ENCODE results near the gene GATA3. TPM values are rescaled to one million over a fixed set of nuclear protein-coding genes. Genes with fewer than 3 reads are reported as not detected.
A peak's percentile ranks its signal among the peaks of the same experiment; 100 is the strongest.

The GATA3 gene
- total RNA-seq, 1 experiment from 2014 or later: 5.0 TPM

GRCh38 chr10:8055420-8056349, 1.2 kb downstream of the GATA3 start:
- H3K4me1 Mint-ChIP-seq (ENCODE audit: low read depth, unreplicated experiment): peaks cover 9% of the 10 kb centered on the region
- H3K27ac Mint-ChIP-seq (ENCODE audit: unreplicated experiment): peak overlapping the region; percentile 86
- peak overlapping the region; percentile 89 for H3K4me3 Mint-ChIP-seq (ENCODE audit: low read depth, unreplicated experiment)
- no peak for DNase-seq
- TF ChIP-seq CTCF (IDR thresholded peaks at IDR 0.05; ENCODE audit: unreplicated experiment): no peak
- peaks cover 11% of the 10 kb centered on the region for H3K27me3 Mint-ChIP-seq (ENCODE audit: unreplicated experiment)
- intact Hi-C loops (cut with micrococcal nuclease; ENCODE audit: unreplicated experiment): loop anchor here (10.0 kb wide), 1 partner anchor 249 kb away; no protein-coding TSS in a partner anchor
- peaks cover 35% of the 10 kb centered on the region for H3K36me3 Mint-ChIP-seq (ENCODE audit: insufficient read depth, unreplicated experiment)
- CTCF ChIA-PET: no interaction called here
- no peaks in the 10 kb centered on the region for H3K9me3 Mint-ChIP-seq (ENCODE audit: low read depth, unreplicated experiment)
- no TSS peak for BruUV-seq (replicated peaks)

- no peak for DNase-seq
- CTCF ChIA-PET: no interaction called here
- no peak overlapping the region for H3K27ac Mint-ChIP-seq (ENCODE audit: unreplicated experiment)
Measured at GRCh38 chr10:8056378-8056777, 1.9 kb downstream of the GATA3 start.

GRCh38 chr10:8056871-8057331, 2.4 kb downstream of the GATA3 start:
- no peak for TF ChIP-seq CTCF (IDR thresholded peaks at IDR 0.05; ENCODE audit: unreplicated experiment)
- H3K4me1 Mint-ChIP-seq (ENCODE audit: low read depth, unreplicated experiment): peaks cover 9% of the 10 kb centered on the region
- intact Hi-C loops (cut with micrococcal nuclease; ENCODE audit: unreplicated experiment): loop anchor here (10.0 kb wide), 1 partner anchor 248 kb away; no protein-coding TSS in a partner anchor
- TSS peak; percentile 8 for BruUV-seq (replicated peaks)
- H3K27ac Mint-ChIP-seq (ENCODE audit: unreplicated experiment): no peak overlapping the region
- no peaks in the 10 kb centered on the region for H3K9me3 Mint-ChIP-seq (ENCODE audit: low read depth, unreplicated experiment)
- peaks cover 29% of the 10 kb centered on the region for H3K36me3 Mint-ChIP-seq (ENCODE audit: insufficient read depth, unreplicated experiment)
- H3K27me3 Mint-ChIP-seq (ENCODE audit: unreplicated experiment): peaks cover 11% of the 10 kb centered on the region
- DNase-seq: no peak
- H3K4me3 Mint-ChIP-seq (ENCODE audit: low read depth, unreplicated experiment): peak overlapping the region; percentile 28
- CTCF ChIA-PET: no interaction called here

More at GRCh38 chr10:8056378-8056777, 1.9 kb downstream of the GATA3 start:
- intact Hi-C loops (cut with micrococcal nuclease; ENCODE audit: unreplicated experiment): loop anchor here (10.0 kb wide), 1 partner anchor 248 kb away; no protein-coding TSS in a partner anchor
- H3K4me1 Mint-ChIP-seq (ENCODE audit: low read depth, unreplicated experiment): peaks cover 9% of the 10 kb centered on the region
- BruUV-seq (replicated peaks): no TSS peak
- H3K4me3 Mint-ChIP-seq (ENCODE audit: low read depth, unreplicated experiment): peak overlapping the region; percentile 28
- no peak for TF ChIP-seq CTCF (IDR thresholded peaks at IDR 0.05; ENCODE audit: unreplicated experiment)
- peaks cover 11% of the 10 kb centered on the region for H3K27me3 Mint-ChIP-seq (ENCODE audit: unreplicated experiment)
- peaks cover 29% of the 10 kb centered on the region for H3K36me3 Mint-ChIP-seq (ENCODE audit: insufficient read depth, unreplicated experiment)
- H3K9me3 Mint-ChIP-seq (ENCODE audit: low read depth, unreplicated experiment): no peaks in the 10 kb centered on the region

- Mint-ChIP-seq H3K36me3 (ENCODE audit: insufficient read depth, unreplicated experiment) (peaks cover 29% of the 10 kb centered on the region), H3K4me3 (ENCODE audit: low read depth, unreplicated experiment) (no peak overlapping the region), H3K27me3 (ENCODE audit: unreplicated experiment) (peaks cover 4% of the 10 kb centered on the region), H3K4me1 (ENCODE audit: low read depth, unreplicated experiment) (peaks cover 7% of the 10 kb centered on the region), H3K27ac (ENCODE audit: unreplicated experiment) (no peak overlapping the region), H3K9me3 (ENCODE audit: low read depth, unreplicated experiment) (no peaks in the 10 kb centered on the region)
- no peak for DNase-seq
- no peak for TF ChIP-seq CTCF (IDR thresholded peaks at IDR 0.05; ENCODE audit: unreplicated experiment)
- intact Hi-C loops (cut with micrococcal nuclease; ENCODE audit: unreplicated experiment): loop anchor here (10.0 kb wide), 1 partner anchor 247 kb away; no protein-coding TSS in a partner anchor
- CTCF ChIA-PET: no interaction called here
- no TSS peak for BruUV-seq (replicated peaks)
Measured at GRCh38 chr10:8057636-8058273, 3.3 kb downstream of the GATA3 start.
